Endothelial cell of umbilical vein (primary cell): ENCODE data around the gene CPED1. TPM values are rescaled to one million over a fixed set of nuclear protein-coding genes. Genes with fewer than 3 reads are reported as not detected.

Experiments used
- BruUV-seq: library from RNA; stranded (reverse); fragments of 400-500 nt; replicated peaks from 2 replicates; lab custom pipeline; 2021; lab: Mats Ljungman, UMichigan
- CTCF ChIA-PET: fragments of 300-600, 350-600 bp; sonication (Branson Sonifier 250); formaldehyde crosslinking; loops from one replicate; lab custom pipeline; 2021; ENCODE audit warnings: antibody characterized with exemption, inconsistent platforms; lab: Charles Lee
- POLR2A ChIA-PET: fragments of 300-600, 350-600 bp; sonication (Branson Sonifier 250); formaldehyde crosslinking; loops from one replicate; lab custom pipeline; 2021; ENCODE audit warnings: antibody characterized with exemption, inconsistent platforms; lab: Charles Lee
- DNase-seq: peaks from one replicate; pipeline ENCODE4 v3.0.0-alpha.2; 2011; ENCODE audit warnings: low read depth, low spot score
- FAIRE-seq: peaks from 2 replicates; lab custom pipeline; 2011; peaks lifted over from hg19 to GRCh38; lab: Jason Lieb, UNC
- H2AFZ ChIP-seq: 2 replicates; pipeline ENCODE4 v1.6.0; 2012; ENCODE audit warnings: low read depth, low read length, control low read depth, inconsistent platforms
- H3K27ac ChIP-seq: 2 replicates; pipeline ENCODE4 v1.5.1; 2011; ENCODE audit warnings: low read depth, mild to moderate bottlenecking, control low read depth, low read length, moderate library complexity; ENCODE audit not compliant: insufficient read depth
- H3K27me3 ChIP-seq, 2 experiments: 2 replicates each; pipeline versions ENCODE4 v1.6.0 to v1.6.1; 2011; ENCODE audit warnings: low read length in 2 of 2, mixed read lengths in 1 of 2; ENCODE audit not compliant: control insufficient read depth in 2 of 2, insufficient read depth in 2 of 2
- H3K36me3 ChIP-seq, 2 experiments: 2 replicates in 1 of 2; 3 replicates in 1 of 2; pipeline ENCODE4 v1.5.1; 2011; ENCODE audit warnings: low read length in 2 of 2, mild to moderate bottlenecking in 1 of 2, moderate library complexity in 1 of 2; ENCODE audit not compliant: control insufficient read depth in 2 of 2, insufficient read depth in 2 of 2; ENCODE audit errors: extremely low read depth in 1 of 2
- H3K4me1 ChIP-seq: 3 replicates; pipeline ENCODE4 v1.5.1; 2011; ENCODE audit warnings: mild to moderate bottlenecking, low read length; ENCODE audit not compliant: control insufficient read depth, insufficient read depth; ENCODE audit errors: extremely low read depth
- H3K4me2 ChIP-seq: 2 replicates; pipeline ENCODE4 v1.6.1; 2011; ENCODE audit warnings: low read length, control low read depth, mixed read lengths; ENCODE audit not compliant: insufficient read depth
- H3K4me3 ChIP-seq, 3 experiments: fragments of 200-600 bp in 1 of 3; sonication (generic), shearing (Covaris generic) in 1 of 3; replicated peaks in 1 of 3; 2 replicates each; pipeline ENCODE4 v1.5.1; 2011 to 2016; ENCODE audit warnings: control low read depth in 3 of 3, low read length in 3 of 3, mild to moderate bottlenecking in 2 of 3, inconsistent platforms in 1 of 3, low read depth in 1 of 3, moderate library complexity in 1 of 3; ENCODE audit not compliant: insufficient read depth in 1 of 3
- H3K79me2 ChIP-seq: 2 replicates; pipeline ENCODE4 v1.6.0; 2012; ENCODE audit warnings: low read length, inconsistent platforms; ENCODE audit not compliant: control insufficient read depth, insufficient read depth
- H3K9ac ChIP-seq: replicated peaks from 2 replicates; pipeline ENCODE3; 2011; ENCODE audit warnings: low read length, control low read depth; ENCODE audit not compliant: insufficient read depth; ENCODE audit errors: extremely low read depth
- H3K9me1 ChIP-seq: replicated peaks from 3 replicates; pipeline ENCODE4 v1.6.0; 2011; ENCODE audit warnings: mild to moderate bottlenecking, low read length; ENCODE audit not compliant: control insufficient read depth, insufficient read depth; ENCODE audit errors: extremely low read depth
- H3K9me3 ChIP-seq: replicated peaks from 2 replicates; pipeline ENCODE4 v1.5.1; 2012; ENCODE audit warnings: low read length, inconsistent platforms; ENCODE audit not compliant: control insufficient read depth, insufficient read depth
- H4K20me1 ChIP-seq: replicated peaks from 2 replicates; pipeline ENCODE3; 2011; ENCODE audit warnings: mild to moderate bottlenecking, low read length; ENCODE audit not compliant: control insufficient read depth, insufficient read depth; ENCODE audit errors: extremely low read depth
- CTCF ChIP-seq, 2 donors: IDR thresholded peaks; 1 replicate in 1 of 2; 2 replicates in 1 of 2; pipeline ENCODE4 v1.5.1; 2011; ENCODE audit warnings: low read length in 2 of 2, mild to moderate bottlenecking in 2 of 2, moderate library complexity in 2 of 2, control low read depth in 1 of 2, inconsistent platforms in 1 of 2, low read depth in 1 of 2; ENCODE audit not compliant: insufficient read depth in 1 of 2; ENCODE audit errors: extremely low read depth in 1 of 2
- EZH2 ChIP-seq: IDR thresholded peaks from 2 replicates; pipeline ENCODE4 v1.6.1; 2012; ENCODE audit warnings: borderline replicate concordance, low read depth, mild to moderate bottlenecking, moderate library complexity, low read length, inconsistent platforms; ENCODE audit not compliant: severe bottlenecking
- FOS ChIP-seq: IDR thresholded peaks from 2 replicates; pipeline ENCODE4 v1.6.1; 2011; ENCODE audit warnings: mild to moderate bottlenecking, low read length, moderate library complexity, borderline replicate concordance; ENCODE audit not compliant: insufficient read depth
- GATA2 ChIP-seq: IDR thresholded peaks from 2 replicates; pipeline ENCODE4 v1.7.0; 2011; ENCODE audit warnings: low read depth, mild to moderate bottlenecking, moderate library complexity, mixed read lengths, low read length; ENCODE audit not compliant: insufficient read length, insufficient read depth
- JUN ChIP-seq: IDR thresholded peaks from 2 replicates; pipeline ENCODE4 v1.6.1; 2011; ENCODE audit warnings: borderline replicate concordance, low read depth; ENCODE audit not compliant: insufficient read length, insufficient read depth
- MYC ChIP-seq: IDR thresholded peaks from one replicate; pipeline ENCODE4 v1.6.1; 2011; ENCODE audit warnings: mild to moderate bottlenecking, low read depth, low read length
- POLR2A ChIP-seq: IDR thresholded peaks from 2 replicates; pipeline ENCODE4 v1.6.1; 2012; ENCODE audit warnings: low read depth, mild to moderate bottlenecking, control low read depth, low read length
- POLR2AphosphoS5 ChIP-seq: IDR thresholded peaks from 2 replicates; pipeline ENCODE4 v1.6.1; 2012; ENCODE audit warnings: low read depth, mild to moderate bottlenecking, control low read depth, low read length, moderate library complexity; ENCODE audit not compliant: insufficient read depth
- dilution Hi-C: fragments of 300-500 bp; cut with MboI; formaldehyde crosslinking; loops from one replicate; pipeline ENCODE4 v1.15.0; 2019; ENCODE audit warnings: low sequenced_read_pairs; ENCODE audit not compliant: extremely low pct_ligation_motif_present
- intact Hi-C: fragments of 100-400 bp; cut with micrococcal nuclease; formaldehyde crosslinking; loops from one replicate; pipeline ENCODE4 v1.10.0; 2022
- polyA plus RNA-seq, 4 experiments: library from polyadenylated mRNA; depleted of rRNA in 3 of 4; stranded (reverse) in 3 of 4; unstranded in 1 of 4; fragments of >200 nt; gene quantifications; 2 replicates each; pipeline versions ENCODE4 v1.2.1 to v1.2.3, GENCODE V29; 2011 to 2012; ENCODE audit warnings: missing spikeins in 1 of 4
- total RNA-seq: library from RNA; stranded (reverse); gene quantifications from 2 replicates; pipeline ENCODE4 v1.2.3, GENCODE V29; 2021
- TF ChIP-seq, protein P1 (sequence below): IDR thresholded peaks from 2 replicates; pipeline ENCODE4 v1.6.1; 2011; ENCODE audit not compliant: insufficient read depth, insufficient read length

The CPED1 gene
- total and polyA plus RNA-seq, 2 donors (not counting 3 experiments of a cell fraction or from before 2014, with no cell fraction given): 0.22 to 3.0 TPM

GRCh38 chr7:121205777-121206176 is 217.3 kb downstream of the CPED1 start:
- CTCF ChIA-PET: interaction anchor here (0.7 kb wide), 1 partner anchor 14 kb away, joined by 6 read pairs; no protein-coding TSS in a partner anchor

More at GRCh38 chr7:121205777-121206176, 217.3 kb downstream of the CPED1 start:
- Histone ChIP-seq H3K27ac (no peak overlapping the region), H3K4me3 (no peak overlapping the region), H3K36me3 (no peaks in the 10 kb centered on the region), H3K4me1 (no peaks in the 10 kb centered on the region), H3K4me2 (no peak overlapping the region), H4K20me1 (no peaks in the 10 kb centered on the region), H3K9me1 (no peaks in the 10 kb centered on the region), H2AFZ (no peak overlapping the region), H3K9ac (no peak overlapping the region), H3K79me2 (no peaks in the 10 kb centered on the region), H3K9me3 (no peaks in the 10 kb centered on the region), H3K27me3 (peaks cover 2 to 4% of the 10 kb centered on the region in 2 experiments)
- dilution Hi-C loops (no loop called here), intact Hi-C loops (no loop called here)
- TF ChIP-seq EZH2 (no peak), CTCF (IDR thresholded peaks at IDR 0.05; ENCODE audit: extremely low read depth in 1 of 2, insufficient read depth in 1 of 2, low read depth in 1 of 2, low read length in 2 of 2) (no peak), POLR2AphosphoS5 (no peak), JUN (no peak), MYC (no peak), POLR2A (no peak), FOS (no peak), GATA2 (no peak)
- TF ChIP-seq, protein P1, sequence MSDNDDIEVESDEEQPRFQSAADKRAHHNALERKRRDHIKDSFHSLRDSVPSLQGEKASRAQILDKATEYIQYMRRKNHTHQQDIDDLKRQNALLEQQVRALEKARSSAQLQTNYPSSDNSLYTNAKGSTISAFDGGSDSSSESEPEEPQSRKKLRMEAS: no peak
- FAIRE-seq (no peak), DNase-seq (no peak)
- no TSS peak for BruUV-seq
- POLR2A ChIA-PET: no interaction called here
